HG02885 (cell line): ENCODE results near the gene CABP2.
"Not testable (repeated sequence)": the region's sequence is repeated elsewhere in the genome, so short reads cannot be mapped to it uniquely, and the experiment has no call there.

Experiments
- ATAC-seq: cut with Tn5 transposase; IDR thresholded peaks from one replicate; pipeline ENCODE4 v1.9.1; 2021; ENCODE audit warnings: mild to moderate bottlenecking; ENCODE audit not compliant: unreplicated experiment, poor library complexity

CABP2 gene

DNA sequence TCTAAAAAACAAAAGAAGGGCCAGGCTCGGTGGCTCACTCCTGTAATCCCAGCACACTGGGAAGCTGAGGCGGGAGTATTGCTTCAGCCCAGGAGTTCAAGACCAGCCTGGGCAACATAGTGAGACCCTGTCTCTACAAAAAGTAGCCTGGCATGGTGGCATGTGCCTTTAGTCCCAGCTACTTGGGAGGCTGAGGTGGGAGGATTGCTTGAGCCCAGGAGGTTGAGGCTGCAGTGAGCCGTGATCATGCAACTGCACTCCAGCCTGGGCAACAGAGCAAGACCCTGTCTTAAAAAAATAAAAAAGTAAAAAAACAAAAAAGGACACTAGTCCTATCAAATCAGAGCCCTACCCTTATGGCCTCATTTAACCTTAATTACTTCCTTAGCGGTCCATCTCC, 11.7 kb downstream of the CABP2 start:
- ATAC-seq = not testable (repeated sequence)

GRCh38 chr11:67510023-67510345, 13.3 kb downstream of the CABP2 start:
- ATAC-seq = no peak

DNA sequence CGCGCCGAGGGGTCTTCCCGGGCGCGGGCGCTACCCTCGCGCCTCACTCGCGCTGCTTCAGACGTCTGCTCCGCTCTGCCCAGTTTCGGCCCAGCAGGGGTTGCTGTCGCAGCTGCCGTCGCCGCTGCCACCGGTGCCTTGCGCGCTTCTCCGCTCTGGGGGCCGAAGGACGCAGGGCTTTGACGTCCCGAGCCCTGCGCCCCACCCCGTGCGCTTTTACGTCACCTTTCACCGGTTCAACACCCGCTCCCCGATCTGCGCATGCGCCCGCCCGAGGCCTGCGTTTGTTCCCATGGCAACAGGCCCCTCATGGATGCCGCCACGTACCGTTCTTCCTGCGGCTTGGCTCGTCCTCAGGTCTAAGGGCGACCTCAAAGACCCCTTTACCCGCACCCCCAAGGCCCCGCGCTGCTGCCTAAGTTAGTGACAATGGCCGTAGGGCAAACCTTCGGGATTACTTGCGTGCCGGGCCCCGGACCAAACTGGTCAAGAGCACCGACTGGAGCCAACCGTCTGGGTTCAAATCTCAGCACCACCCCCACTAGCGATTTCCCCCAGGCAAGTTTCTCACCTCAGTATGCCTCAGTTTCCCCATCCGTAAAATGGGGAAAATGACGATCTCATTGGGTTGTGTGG, 14.6 kb downstream of the CABP2 start:
- ATAC-seq = peak; percentile 48

GRCh38 chr11:67507864-67508485, 15.3 kb downstream of the CABP2 start, which contains the start of gene CDK2AP2:
CDK2AP2 (minus strand) TSS chr11:67508162; CDS start chr11:67508082, 80 bp downstream.
- peak; percentile 76 for ATAC-seq

GRCh38 chr11:67507242-67507863, 15.9 kb downstream of the CABP2 start:
- ATAC-seq = no peak

- ATAC-seq = no peak
Measured at GRCh38 chr11:67506426-67507051, 16.7 kb downstream of the CABP2 start.

- ATAC-seq = peak; percentile 22
Measured at GRCh38 chr11:67505605-67506396, 17.4 kb downstream of the CABP2 start.

DNA sequence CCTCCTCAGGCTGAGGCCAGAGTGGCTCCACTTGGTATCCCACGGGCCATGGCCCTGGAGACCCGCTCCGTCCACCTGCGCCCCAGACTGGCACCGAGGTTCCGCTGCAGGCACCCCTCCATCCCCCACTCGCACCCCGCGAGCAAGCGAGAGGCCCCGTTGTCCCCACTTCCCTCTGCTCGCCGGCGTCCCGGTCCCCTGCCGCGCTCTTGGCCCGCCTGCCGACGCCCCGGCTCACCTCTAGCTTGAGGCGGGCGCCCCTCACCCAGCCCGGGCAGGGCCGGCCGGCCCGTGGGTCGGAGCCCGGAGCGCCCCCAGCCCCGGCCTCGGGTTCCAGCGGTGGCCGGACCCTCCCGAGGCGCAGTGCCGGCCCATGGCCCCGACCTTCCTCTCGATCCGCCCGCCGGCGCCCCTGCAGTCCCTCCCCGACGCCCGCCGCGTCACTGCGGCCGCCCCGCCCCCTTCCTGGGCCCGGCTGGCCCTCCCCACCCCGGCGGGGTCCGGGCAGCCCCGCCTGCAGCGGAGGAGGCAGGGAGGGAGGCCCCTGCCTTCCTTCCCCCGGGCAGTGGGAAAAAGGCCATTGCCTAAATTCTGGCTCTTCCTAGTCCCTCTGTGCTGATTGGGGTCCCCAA, 18.2 kb downstream of the CABP2 start, which contains the start of gene PITPNM1:
Gene PITPNM1 (minus strand): TSS at position 414 of the 632 bp plus-strand sequence. CDS start 1,183 bp downstream, outside the sequence.
- peak; percentile 20 for ATAC-seq

DNA sequence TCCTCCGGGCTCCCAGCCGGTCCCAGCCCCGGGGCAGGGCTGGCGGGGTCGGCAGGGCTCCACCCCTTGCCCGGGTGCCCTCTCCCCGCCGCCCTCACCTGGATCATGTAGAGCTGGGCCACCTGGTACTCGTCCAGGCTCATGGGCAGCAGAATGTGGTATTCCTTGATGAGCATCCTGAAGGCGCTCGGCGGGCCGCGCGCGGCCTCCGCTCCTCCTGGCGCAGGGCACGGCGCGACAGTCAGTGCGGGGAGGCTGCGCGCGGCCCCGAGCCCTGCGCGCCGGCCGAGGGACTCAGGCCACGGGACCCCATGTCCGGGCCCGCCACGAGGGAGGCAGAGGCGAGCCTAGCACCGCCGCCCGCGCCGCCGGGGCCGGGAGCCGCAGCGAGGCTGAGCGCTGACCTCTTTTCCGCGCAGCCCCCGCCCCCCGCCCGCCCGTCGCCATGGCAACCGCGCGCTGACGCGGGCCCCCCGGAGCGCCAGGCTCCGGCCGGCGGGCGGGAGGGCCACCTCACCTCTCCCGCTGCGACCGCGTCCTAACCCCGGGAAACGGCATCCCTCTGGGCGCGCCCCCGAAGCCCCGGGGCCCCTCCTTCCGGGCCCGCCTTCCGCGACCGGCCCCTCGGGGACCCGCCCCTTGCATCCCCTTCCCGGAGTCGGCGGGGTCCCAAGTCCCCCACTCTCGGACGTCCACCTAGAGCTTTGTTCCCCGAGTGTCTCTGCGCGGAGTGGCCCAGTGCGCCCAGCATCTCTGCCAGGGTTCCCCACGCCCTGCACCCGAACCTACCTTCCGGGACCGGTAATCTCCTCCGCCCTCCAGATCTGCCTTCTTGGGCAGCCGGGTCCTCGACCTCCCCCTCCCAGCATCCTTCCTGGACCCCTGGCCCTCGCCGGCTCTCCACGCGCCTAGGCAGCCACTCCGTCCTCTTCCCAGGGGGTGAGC, 19.0 kb downstream of the CABP2 start:
- ATAC-seq = no peak

DNA sequence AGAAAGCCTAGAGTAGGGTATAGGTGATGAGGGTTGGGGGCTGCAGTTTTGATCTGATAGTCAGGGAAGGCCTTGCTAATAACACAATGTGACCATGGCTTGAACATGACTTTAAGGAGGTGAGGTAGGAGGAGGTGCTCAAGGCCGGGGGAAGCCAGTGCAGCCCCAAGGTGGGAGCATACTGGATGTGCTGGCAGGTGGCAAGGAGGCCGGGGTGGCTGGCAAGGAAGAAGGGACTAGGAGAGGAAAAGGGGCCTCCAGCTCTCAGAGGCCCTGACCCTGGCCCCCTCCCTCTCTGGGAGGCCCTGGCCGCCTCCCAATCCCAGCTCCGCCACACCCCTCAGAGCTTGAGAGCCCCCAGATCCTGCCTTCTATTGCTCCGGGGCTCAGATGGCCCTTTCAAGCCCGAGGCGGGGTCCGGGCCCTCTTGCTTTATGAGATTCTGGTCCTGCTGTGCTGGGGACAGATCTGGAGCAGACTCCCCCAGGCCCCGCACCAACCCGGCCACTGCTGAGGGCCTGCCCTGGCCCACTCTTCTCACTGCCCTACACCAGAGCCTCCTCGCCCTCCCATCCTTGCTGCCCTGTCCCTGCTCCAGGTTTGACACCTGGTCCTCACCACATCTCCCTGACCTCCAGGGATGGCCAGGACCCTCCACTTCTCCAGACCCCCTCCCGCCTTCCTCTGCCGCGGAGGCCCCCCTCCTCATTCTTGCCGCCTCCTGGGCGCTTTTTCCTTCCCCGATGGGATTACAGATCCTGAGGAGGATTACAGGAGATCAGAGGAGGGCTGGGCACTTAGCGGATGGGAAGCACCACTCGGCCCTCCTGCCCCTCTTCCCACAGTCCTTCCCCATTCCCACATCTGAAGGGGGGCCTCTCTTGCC, 19.9 kb downstream of the CABP2 start:
- no peak for ATAC-seq

DNA sequence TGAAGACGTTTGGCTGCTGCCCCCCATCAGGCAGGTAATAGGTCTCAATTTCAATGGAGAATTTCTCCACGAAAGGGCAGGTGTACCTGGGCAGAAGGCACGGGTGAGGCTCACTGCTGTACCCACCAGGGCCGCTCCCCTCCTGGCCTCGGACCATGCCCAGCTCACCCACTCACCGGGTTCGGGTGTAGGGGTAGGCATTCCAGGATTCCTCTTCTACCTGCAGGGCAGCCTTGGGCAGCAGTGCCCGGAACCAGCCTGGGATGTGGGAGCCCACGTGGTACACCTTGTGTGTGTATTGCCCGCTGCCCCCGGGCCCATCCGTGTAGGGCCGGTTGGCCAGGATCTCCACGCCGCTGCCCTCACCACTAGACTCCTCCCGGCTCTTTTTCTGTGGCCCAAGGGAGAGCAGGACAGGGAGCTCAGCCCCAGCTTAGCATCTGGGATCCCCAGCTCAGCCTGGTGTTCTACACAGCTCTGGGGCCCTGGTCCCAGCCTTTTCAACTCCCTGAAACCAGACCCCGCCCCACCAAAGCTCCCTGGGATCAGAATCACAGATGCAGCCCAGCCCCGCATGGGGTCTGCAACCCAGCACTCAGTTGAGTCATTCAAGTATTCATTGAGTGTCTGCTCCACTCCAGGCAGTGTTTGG, 20.8 kb downstream of the CABP2 start:
- ATAC-seq = no peak

- no peak for ATAC-seq
Measured at GRCh38 chr11:67501854-67502253, 21.4 kb downstream of the CABP2 start.

DNA sequence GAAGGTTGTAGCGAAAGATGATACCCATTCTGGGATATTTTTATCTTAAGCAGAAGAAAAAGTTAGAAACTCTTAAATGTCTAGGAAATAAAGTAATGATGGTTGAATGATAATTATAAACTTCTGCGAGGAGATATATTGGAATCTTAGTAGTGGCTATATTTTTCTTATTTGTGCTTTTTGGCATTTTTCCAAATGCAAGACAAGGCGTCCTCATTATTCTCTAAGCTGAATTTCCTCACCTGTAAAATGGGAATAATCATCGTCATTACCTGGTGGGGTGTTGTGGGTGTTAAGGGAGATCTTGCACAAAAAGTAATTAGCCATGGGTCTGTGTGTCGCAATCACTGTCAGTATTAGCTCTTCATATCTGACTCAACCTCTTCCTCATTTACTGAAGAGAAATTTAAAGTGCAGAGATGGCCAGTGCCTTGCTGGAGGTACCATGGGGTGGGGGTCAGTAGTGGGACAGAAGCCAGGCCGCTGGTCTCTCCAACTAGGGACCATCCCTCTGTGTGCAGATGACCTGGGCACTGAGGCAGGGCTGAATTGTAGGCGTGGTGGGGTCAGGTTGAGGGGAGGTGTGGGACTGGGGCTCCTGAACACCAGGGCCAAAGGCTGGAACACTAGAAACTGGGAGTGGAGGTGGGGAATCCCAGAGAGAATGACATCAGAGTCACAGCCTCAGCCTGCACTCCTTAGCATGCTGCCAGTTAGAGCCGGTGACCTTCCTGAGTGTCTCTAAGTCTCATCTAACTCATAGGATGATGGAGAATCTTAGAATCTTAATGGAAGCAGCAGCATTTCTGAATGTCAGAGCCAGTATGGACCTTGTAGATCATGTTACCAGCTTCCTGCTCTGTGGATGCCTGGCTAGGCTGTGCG, 22.2 kb downstream of the CABP2 start:
- ATAC-seq = no peak

GRCh38 chr11:67500484-67500821, 22.8 kb downstream of the CABP2 start:
- ATAC-seq = no peak

- no peak for ATAC-seq
Measured at GRCh38 chr11:67499808-67500483, 23.3 kb downstream of the CABP2 start.

DNA sequence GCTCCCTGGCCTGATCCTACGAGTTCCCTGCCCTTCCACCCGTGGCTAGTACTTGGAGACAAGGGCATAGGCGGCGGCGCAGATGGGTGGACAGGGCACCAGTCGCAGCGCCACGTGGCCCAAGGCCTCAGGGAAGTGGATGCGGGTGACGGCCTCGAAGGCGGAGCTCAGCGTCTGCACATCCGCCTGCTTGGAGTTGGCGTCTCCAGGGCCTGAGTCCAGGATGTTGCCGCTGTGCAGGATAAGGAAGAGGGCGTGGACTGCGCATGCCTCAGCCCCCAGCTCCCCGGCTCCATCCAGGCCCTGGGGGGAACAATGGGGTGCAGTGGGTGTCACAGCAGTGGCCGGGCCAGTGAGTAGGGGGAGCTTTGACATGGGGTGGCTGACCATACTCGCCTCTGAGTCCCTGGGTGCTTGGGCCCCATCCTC, 24.7 kb downstream of the CABP2 start:
- ATAC-seq = no peak
